ENCODE measurements around the gene FAR2. TPM values are rescaled to one million over a fixed set of nuclear protein-coding genes. Genes with fewer than 3 reads are reported as not detected.

The FAR2 gene
- total and polyA plus RNA-seq, 2 experiments from 2014 or later, result 18.7 to 22.6 TPM

DNA sequence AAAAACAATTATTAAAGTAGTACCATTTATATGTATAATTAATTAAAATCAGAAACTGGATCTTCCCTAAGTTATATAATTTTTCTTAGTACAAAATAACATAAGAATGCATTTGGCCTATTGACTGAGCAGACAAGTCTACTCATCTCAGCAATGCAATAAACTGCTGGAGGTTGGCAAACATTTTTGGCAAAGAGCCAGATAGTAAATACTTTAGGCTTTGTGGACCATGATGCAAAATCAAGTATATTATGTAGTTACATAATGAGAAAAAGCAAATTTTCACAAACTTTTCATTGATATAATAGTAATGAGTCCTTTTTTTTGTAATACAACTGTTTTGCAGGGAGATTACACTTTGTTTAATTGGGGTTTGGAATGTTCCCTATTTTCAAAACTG, 201.0 kb downstream of the FAR2 start (continued):
- TF ChIP-seq, protein P1, sequence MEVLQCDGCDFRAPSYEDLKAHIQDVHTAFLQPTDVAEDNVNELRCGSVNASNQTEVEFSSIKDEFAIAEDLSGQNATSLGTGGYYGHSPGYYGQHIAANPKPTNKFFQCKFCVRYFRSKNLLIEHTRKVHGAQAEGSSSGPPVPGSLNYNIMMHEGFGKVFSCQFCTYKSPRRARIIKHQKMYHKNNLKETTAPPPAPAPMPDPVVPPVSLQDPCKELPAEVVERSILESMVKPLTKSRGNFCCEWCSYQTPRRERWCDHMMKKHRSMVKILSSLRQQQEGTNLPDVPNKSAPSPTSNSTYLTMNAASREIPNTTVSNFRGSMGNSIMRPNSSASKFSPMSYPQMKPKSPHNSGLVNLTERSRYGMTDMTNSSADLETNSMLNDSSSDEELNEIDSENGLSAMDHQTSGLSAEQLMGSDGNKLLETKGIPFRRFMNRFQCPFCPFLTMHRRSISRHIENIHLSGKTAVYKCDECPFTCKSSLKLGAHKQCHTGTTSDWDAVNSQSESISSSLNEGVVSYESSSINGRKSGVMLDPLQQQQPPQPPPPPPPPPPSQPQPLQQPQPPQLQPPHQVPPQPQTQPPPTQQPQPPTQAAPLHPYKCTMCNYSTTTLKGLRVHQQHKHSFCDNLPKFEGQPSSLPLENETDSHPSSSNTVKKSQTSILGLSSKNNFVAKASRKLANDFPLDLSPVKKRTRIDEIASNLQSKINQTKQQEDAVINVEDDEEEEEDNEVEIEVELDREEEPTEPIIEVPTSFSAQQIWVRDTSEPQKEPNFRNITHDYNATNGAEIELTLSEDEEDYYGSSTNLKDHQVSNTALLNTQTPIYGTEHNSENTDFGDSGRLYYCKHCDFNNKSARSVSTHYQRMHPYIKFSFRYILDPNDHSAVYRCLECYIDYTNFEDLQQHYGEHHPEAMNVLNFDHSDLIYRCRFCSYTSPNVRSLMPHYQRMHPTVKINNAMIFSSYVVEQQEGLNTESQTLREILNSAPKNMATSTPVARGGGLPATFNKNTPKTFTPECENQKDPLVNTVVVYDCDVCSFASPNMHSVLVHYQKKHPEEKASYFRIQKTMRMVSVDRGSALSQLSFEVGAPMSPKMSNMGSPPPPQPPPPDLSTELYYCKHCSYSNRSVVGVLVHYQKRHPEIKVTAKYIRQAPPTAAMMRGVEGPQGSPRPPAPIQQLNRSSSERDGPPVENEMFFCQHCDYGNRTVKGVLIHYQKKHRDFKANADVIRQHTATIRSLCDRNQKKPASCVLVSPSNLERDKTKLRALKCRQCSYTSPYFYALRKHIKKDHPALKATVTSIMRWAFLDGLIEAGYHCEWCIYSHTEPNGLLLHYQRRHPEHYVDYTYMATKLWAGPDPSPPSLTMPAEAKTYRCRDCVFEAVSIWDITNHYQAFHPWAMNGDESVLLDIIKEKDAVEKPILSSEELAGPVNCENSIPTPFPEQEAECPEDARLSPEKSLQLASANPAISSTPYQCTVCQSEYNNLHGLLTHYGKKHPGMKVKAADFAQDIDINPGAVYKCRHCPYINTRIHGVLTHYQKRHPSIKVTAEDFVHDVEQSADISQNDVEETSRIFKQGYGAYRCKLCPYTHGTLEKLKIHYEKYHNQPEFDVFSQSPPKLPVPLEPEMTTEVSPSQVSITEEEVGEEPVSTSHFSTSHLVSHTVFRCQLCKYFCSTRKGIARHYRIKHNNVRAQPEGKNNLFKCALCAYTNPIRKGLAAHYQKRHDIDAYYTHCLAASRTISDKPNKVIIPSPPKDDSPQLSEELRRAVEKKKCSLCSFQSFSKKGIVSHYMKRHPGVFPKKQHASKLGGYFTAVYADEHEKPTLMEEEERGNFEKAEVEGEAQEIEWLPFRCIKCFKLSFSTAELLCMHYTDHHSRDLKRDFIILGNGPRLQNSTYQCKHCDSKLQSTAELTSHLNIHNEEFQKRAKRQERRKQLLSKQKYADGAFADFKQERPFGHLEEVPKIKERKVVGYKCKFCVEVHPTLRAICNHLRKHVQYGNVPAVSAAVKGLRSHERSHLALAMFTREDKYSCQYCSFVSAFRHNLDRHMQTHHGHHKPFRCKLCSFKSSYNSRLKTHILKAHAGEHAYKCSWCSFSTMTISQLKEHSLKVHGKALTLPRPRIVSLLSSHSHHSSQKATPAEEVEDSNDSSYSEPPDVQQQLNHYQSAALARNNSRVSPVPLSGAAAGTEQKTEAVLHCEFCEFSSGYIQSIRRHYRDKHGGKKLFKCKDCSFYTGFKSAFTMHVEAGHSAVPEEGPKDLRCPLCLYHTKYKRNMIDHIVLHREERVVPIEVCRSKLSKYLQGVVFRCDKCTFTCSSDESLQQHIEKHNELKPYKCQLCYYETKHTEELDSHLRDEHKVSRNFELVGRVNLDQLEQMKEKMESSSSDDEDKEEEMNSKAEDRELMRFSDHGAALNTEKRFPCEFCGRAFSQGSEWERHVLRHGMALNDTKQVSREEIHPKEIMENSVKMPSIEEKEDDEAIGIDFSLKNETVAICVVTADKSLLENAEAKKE (CRISPR knock-in tag; IDR thresholded peaks at IDR 0.05), result no peak
- TF ChIP-seq, protein P2, sequence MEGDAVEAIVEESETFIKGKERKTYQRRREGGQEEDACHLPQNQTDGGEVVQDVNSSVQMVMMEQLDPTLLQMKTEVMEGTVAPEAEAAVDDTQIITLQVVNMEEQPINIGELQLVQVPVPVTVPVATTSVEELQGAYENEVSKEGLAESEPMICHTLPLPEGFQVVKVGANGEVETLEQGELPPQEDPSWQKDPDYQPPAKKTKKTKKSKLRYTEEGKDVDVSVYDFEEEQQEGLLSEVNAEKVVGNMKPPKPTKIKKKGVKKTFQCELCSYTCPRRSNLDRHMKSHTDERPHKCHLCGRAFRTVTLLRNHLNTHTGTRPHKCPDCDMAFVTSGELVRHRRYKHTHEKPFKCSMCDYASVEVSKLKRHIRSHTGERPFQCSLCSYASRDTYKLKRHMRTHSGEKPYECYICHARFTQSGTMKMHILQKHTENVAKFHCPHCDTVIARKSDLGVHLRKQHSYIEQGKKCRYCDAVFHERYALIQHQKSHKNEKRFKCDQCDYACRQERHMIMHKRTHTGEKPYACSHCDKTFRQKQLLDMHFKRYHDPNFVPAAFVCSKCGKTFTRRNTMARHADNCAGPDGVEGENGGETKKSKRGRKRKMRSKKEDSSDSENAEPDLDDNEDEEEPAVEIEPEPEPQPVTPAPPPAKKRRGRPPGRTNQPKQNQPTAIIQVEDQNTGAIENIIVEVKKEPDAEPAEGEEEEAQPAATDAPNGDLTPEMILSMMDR (conservative IDR thresholded peaks at IDR 0.05; ENCODE audit: low read depth in 2 of 2), result no peak
- TF ChIP-seq CREB1 (CRISPR knock-in tag; IDR thresholded peaks at IDR 0.05; ENCODE audit: low read depth), result no peak

DNA sequence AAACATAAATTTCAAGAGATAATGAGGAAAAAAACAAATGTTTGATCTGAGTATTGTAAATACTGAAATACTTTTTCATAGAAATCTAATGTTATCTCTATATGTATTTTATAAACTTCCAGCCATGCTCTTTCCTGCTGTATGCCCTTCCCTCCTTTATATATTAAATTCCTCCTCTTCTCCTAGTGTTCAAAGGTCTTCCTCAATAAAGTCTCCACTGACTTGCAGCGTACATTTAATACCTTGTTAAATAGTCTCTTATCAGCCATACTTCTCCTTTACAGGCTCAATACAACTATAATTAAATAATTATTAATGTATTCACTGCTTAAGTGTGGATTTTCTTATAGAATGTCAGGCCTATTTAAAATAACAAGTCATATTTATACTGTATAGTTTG, 205.9 kb downstream of the FAR2 start:
- Histone ChIP-seq H3K36me3 (ENCODE audit: insufficient read depth) (no peaks in the 10 kb centered on the region; the same call in none of the 2 replicates), H2AFZ (no peak overlapping the region), H3K4me2 (no peak overlapping the region), H4K20me1 (replicated peaks; ENCODE audit: insufficient read depth) (no peaks in the 10 kb centered on the region), H3K27ac (ENCODE audit: low read depth) (no peak overlapping the region), H3K27me3 (ENCODE audit: insufficient read depth) (no peaks in the 10 kb centered on the region), H3K4me1 (ENCODE audit: insufficient read depth) (no peaks in the 10 kb centered on the region), H3F3A (replicated peaks; ENCODE audit: low read depth) (no peaks in the 10 kb centered on the region), H3K79me2 (replicated peaks; ENCODE audit: insufficient read depth) (no peaks in the 10 kb centered on the region), H3K9me2 (ENCODE audit: insufficient read depth) (no peaks in the 10 kb centered on the region), H3K4me3 (no peak overlapping the region)
- H3K27ac Mint-ChIP-seq, result no peak overlapping the region
- H3K27me3 Mint-ChIP-seq (ENCODE audit: insufficient read depth, low read depth, poor library complexity), result no peaks in the 10 kb centered on the region
- ATAC-seq, result no peak
- peaks cover 4% of the 10 kb centered on the region; the same call in 2 of the 3 replicates for H3K36me3 Mint-ChIP-seq (ENCODE audit: low read depth)
- no peak for DNase-seq (ENCODE audit: low spot score)
- no peaks in the 10 kb centered on the region for H3K4me1 Mint-ChIP-seq
- H3K4me3 Mint-ChIP-seq, result no peak overlapping the region
- H3K9me3 Mint-ChIP-seq, result no peaks in the 10 kb centered on the region
- TF ChIP-seq NANOG (IDR thresholded peaks at IDR 0.05; ENCODE audit: borderline replicate concordance) (no peak), CREB1 (CRISPR knock-in tag; IDR thresholded peaks at IDR 0.05; ENCODE audit: low read depth) (no peak), ZNF114 (CRISPR knock-in tag; IDR thresholded peaks at IDR 0.05) (no peak), EZH2 (IDR thresholded peaks at IDR 0.05; ENCODE audit: low read depth, unreplicated experiment) (no peak), POLR2AphosphoS5 (IDR thresholded peaks at IDR 0.05; ENCODE audit: low read depth) (no peak), STAT1 (IDR thresholded peaks at IDR 0.05; ENCODE audit: unreplicated experiment) (no peak), JUNB (IDR thresholded peaks at IDR 0.05; ENCODE audit: unreplicated experiment) (no peak)
- TF ChIP-seq, protein P2 (conservative IDR thresholded peaks at IDR 0.05; ENCODE audit: low read depth in 2 of 2), result no peak
- TF ChIP-seq, protein P3, sequence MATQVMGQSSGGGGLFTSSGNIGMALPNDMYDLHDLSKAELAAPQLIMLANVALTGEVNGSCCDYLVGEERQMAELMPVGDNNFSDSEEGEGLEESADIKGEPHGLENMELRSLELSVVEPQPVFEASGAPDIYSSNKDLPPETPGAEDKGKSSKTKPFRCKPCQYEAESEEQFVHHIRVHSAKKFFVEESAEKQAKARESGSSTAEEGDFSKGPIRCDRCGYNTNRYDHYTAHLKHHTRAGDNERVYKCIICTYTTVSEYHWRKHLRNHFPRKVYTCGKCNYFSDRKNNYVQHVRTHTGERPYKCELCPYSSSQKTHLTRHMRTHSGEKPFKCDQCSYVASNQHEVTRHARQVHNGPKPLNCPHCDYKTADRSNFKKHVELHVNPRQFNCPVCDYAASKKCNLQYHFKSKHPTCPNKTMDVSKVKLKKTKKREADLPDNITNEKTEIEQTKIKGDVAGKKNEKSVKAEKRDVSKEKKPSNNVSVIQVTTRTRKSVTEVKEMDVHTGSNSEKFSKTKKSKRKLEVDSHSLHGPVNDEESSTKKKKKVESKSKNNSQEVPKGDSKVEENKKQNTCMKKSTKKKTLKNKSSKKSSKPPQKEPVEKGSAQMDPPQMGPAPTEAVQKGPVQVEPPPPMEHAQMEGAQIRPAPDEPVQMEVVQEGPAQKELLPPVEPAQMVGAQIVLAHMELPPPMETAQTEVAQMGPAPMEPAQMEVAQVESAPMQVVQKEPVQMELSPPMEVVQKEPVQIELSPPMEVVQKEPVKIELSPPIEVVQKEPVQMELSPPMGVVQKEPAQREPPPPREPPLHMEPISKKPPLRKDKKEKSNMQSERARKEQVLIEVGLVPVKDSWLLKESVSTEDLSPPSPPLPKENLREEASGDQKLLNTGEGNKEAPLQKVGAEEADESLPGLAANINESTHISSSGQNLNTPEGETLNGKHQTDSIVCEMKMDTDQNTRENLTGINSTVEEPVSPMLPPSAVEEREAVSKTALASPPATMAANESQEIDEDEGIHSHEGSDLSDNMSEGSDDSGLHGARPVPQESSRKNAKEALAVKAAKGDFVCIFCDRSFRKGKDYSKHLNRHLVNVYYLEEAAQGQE (IDR thresholded peaks at IDR 0.05; ENCODE audit: unreplicated experiment), result no peak

Measured in GM23338 (cell line).